Gastrocnemius medialis (tissue), 4 donors: ENCODE data around the gene ZCCHC14. TPM values are rescaled to one million over a fixed set of nuclear protein-coding genes. Genes with fewer than 3 reads are reported as not detected.

Source experiments
- ATAC-seq, 2 donors: fragments of 150-250 bp; one replicate each; pipeline ENCODE4 v1.9.1; 2016
- DNase-seq, 2 donors: peaks; one replicate each; pipeline ENCODE4 v3.0.0-alpha.2; 2019
- H3K27ac ChIP-seq, 4 donors: fragments of 200-600 bp; sonication (generic); 1 replicate in 1 of 4; 2 replicates in 3 of 4; pipeline ENCODE4 v1.5.1; 2016 to 2018; ENCODE audit warnings: mild to moderate bottlenecking in 2 of 4, moderate library complexity in 1 of 4
- H3K27me3 ChIP-seq, 3 donors: fragments of 200-600 bp; sonication (generic) in 2 of 3; 1 replicate in 1 of 3; 2 replicates in 2 of 3; pipeline versions ENCODE4 v1.5.1 to v1.6.0; 2016 to 2019; ENCODE audit warnings: mild to moderate bottlenecking in 1 of 3, moderate library complexity in 1 of 3
- H3K36me3 ChIP-seq, 2 donors: fragments of 200-600 bp; sonication (generic) in 1 of 2; one replicate each; pipeline ENCODE4 v1.5.1; 2017 to 2018
- H3K4me1 ChIP-seq, 2 donors: fragments of 200-600 bp; sonication (generic) in 1 of 2; one replicate each; pipeline ENCODE4 v1.5.1; 2016 to 2017; ENCODE audit warnings: mild to moderate bottlenecking in 2 of 2
- H3K4me3 ChIP-seq, 4 donors: fragments of 200-600 bp; sonication (generic) in 3 of 4; 1 replicate in 1 of 4; 2 replicates in 3 of 4; pipeline ENCODE4 v1.5.1; 2016 to 2019; ENCODE audit warnings: mild to moderate bottlenecking in 2 of 4
- H3K9me3 ChIP-seq, 3 donors: fragments of 200-600 bp; sonication (generic) in 2 of 3; 1 replicate in 1 of 3; 2 replicates in 2 of 3; pipeline ENCODE4 v1.5.1; 2016 to 2019
- POLR2A ChIP-seq, 2 donors: fragments of 450-650 bp; IDR thresholded peaks; one replicate each; pipeline ENCODE4 v1.6.1; 2017; ENCODE audit warnings: antibody characterized with exemption in 2 of 2, mild to moderate bottlenecking in 2 of 2, moderate library complexity in 2 of 2
- in situ Hi-C, 4 donors: fragments of 200-750 bp; cut with MboI; loops; one replicate each; pipeline versions ENCODE4 v1.15.0 to v1.8.0; 2017; ENCODE audit warnings: low sequenced_read_pairs in 4 of 4
- intact Hi-C: fragments of 100-400 bp; cut with DNase I; formaldehyde crosslinking; loops from one replicate; pipeline ENCODE4 v1.15.1; 2023; ENCODE audit warnings: low total_unique reads
- total RNA-seq, 4 donors: library from RNA; depleted of rRNA; stranded (reverse); fragments of >200 nt; gene quantifications; one replicate each; pipeline versions ENCODE4 v1.1.0 to v1.2.3, GENCODE V29; 2016
- TF ChIP-seq, protein P1 (sequence below), 5 experiments: fragments of 450-650 bp in 3 of 5; fragments of 200-600 bp in 2 of 5; sonication (generic) in 2 of 5; IDR thresholded peaks in 4 of 5; conservative IDR thresholded peaks in 1 of 5; 1 replicate in 4 of 5; 2 replicates in 1 of 5; pipeline ENCODE4 v1.5.1; 2016 to 2019; ENCODE audit warnings: antibody characterized with exemption in 5 of 5, mild to moderate bottlenecking in 3 of 5, moderate library complexity in 3 of 5

ZCCHC14 gene
- total RNA-seq, 4 donors from 2014 or later = 8.9 to 10.7 (median 9.3) TPM

GRCh38 chr16:87496447-87496801, 3.6 kb upstream of the ZCCHC14 start:
- intact Hi-C loops (no loop called here), in situ Hi-C loops (no loop called here)
- H3K4me3 ChIP-seq = no peak overlapping the region

GRCh38 chr16:87495578-87496446, 3.0 kb upstream of the ZCCHC14 start:
- in situ Hi-C loops (no loop called here), intact Hi-C loops (no loop called here)
- Histone ChIP-seq H3K9me3 (no peaks in the 10 kb centered on the region), H3K27ac (no peak overlapping the region), H3K4me3 (no peak overlapping the region), H3K27me3 (no peaks in the 10 kb centered on the region), H3K36me3 (no peaks in the 10 kb centered on the region), H3K4me1 (peaks cover 12 to 14% of the 10 kb centered on the region in 2 donors)
- DNase-seq (no peak), ATAC-seq (no peak)
- TF ChIP-seq POLR2A (IDR thresholded peaks at IDR 0.05) = no peak
- TF ChIP-seq, protein P1, sequence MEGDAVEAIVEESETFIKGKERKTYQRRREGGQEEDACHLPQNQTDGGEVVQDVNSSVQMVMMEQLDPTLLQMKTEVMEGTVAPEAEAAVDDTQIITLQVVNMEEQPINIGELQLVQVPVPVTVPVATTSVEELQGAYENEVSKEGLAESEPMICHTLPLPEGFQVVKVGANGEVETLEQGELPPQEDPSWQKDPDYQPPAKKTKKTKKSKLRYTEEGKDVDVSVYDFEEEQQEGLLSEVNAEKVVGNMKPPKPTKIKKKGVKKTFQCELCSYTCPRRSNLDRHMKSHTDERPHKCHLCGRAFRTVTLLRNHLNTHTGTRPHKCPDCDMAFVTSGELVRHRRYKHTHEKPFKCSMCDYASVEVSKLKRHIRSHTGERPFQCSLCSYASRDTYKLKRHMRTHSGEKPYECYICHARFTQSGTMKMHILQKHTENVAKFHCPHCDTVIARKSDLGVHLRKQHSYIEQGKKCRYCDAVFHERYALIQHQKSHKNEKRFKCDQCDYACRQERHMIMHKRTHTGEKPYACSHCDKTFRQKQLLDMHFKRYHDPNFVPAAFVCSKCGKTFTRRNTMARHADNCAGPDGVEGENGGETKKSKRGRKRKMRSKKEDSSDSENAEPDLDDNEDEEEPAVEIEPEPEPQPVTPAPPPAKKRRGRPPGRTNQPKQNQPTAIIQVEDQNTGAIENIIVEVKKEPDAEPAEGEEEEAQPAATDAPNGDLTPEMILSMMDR (IDR thresholded peaks at IDR 0.05 in 4 of 5, conservative IDR thresholded peaks at IDR 0.05 in 1 of 5) = no peak

More at GRCh38 chr16:87496447-87496801, 3.6 kb upstream of the ZCCHC14 start:
- no peak for TF ChIP-seq POLR2A (IDR thresholded peaks at IDR 0.05)
- TF ChIP-seq, protein P1 (IDR thresholded peaks at IDR 0.05 in 4 of 5, conservative IDR thresholded peaks at IDR 0.05 in 1 of 5) = no peak
- Histone ChIP-seq H3K36me3 (no peaks in the 10 kb centered on the region), H3K27ac (no peak overlapping the region), H3K9me3 (no peaks in the 10 kb centered on the region), H3K4me1 (peaks cover 6 to 8% of the 10 kb centered on the region in 2 donors), H3K27me3 (no peaks in the 10 kb centered on the region)
- DNase-seq (no peak), ATAC-seq (no peak)

DNA sequence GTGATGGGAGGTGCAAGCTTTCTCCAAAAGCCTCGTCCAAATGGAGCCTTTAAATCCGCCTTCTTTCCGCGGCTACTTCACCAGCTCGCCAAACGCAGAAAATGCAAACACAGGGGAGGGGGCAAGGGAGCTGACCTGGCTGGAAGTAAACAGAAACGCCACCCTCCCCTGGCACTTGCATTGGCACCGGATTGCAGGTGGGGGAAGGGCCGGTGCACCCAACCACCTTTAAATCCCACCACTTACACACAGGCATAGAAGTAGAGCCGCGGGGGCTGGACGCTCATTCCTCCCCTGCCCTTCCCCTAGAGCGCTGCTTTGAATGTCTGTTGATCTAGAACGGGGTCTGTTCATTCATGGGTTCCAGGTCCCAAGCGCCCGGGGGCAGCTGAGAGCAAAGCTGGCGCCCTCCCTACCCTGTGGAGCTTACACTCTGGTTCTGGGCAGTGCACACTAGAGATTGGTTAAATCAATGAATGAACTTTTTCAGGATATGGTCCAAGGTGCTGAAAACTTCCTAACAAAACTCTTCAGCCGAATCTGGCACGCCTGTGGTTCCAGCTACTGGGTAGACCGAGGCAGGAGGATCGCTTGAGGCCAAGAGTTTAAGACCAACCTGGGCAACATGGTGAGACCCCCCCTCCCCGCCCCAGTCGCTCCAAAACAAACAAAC, 920 bp upstream of the ZCCHC14 start:
- intact Hi-C loops = loop anchor here (1.0 to 2.0 kb wide), 3 partner anchors 25 to 100 kb away; no protein-coding TSS in a partner anchor
- ATAC-seq = no peak
- no peaks in the 10 kb centered on the region for H3K27me3 ChIP-seq
- TF ChIP-seq, protein P1 (IDR thresholded peaks at IDR 0.05 in 4 of 5, conservative IDR thresholded peaks at IDR 0.05 in 1 of 5) = no peak
- TF ChIP-seq POLR2A (IDR thresholded peaks at IDR 0.05) = no peak
- H3K9me3 ChIP-seq = no peaks in the 10 kb centered on the region
- H3K4me3 ChIP-seq = peak overlapping the region; percentile 49 to 66 (median 57)
- in situ Hi-C loops = no loop called here
- no peak for DNase-seq
- peaks cover 33 to 35% of the 10 kb centered on the region in 2 donors for H3K4me1 ChIP-seq
- peak overlapping the region in 3 of 4 donors; percentile 53 to 67 (median 56) for H3K27ac ChIP-seq
- H3K36me3 ChIP-seq = no peaks in the 10 kb centered on the region

DNA sequence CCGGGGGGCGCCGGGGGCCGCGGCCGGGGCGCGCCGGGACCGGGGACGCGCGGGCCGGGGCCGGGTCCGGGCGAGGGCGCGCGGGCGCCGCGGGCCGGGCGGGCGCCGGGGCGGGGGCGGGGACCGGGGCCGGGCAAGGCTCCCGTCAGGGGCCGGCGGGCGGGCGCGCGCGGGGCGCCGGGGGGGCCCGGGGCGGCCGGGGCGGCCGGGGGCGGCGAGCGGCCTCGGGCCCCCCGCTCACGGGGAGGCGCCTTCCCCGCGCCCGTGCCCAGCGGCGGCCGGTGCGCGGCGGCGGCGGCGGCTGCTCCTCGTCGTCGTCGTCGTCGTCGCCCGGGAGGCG, 563 bp downstream of the ZCCHC14 start:
- Histone ChIP-seq H3K9me3 (no peaks in the 10 kb centered on the region), H3K4me3 (peak overlapping the region in 1 of 4 donors; percentile 62), H3K27me3 (no peaks in the 10 kb centered on the region), H3K4me1 (peaks cover 48 to 49% of the 10 kb centered on the region in 2 donors), H3K27ac (peak overlapping the region in 3 of 4 donors; percentile 13 to 70 (median 58)), H3K36me3 (no peaks in the 10 kb centered on the region)
- intact Hi-C loops = loop anchor here (2.0 kb wide), 1 partner anchor 27 kb away; no protein-coding TSS in a partner anchor
- TF ChIP-seq, protein P1 (IDR thresholded peaks at IDR 0.05 in 4 of 5, conservative IDR thresholded peaks at IDR 0.05 in 1 of 5) = no peak
- no peak for TF ChIP-seq POLR2A (IDR thresholded peaks at IDR 0.05)
- peak; percentile 7 to 10 for ATAC-seq
- in situ Hi-C loops = no loop called here
- no peak for DNase-seq
